ENCODE results near the gene TRIP4.

TRIP4 gene

DNA sequence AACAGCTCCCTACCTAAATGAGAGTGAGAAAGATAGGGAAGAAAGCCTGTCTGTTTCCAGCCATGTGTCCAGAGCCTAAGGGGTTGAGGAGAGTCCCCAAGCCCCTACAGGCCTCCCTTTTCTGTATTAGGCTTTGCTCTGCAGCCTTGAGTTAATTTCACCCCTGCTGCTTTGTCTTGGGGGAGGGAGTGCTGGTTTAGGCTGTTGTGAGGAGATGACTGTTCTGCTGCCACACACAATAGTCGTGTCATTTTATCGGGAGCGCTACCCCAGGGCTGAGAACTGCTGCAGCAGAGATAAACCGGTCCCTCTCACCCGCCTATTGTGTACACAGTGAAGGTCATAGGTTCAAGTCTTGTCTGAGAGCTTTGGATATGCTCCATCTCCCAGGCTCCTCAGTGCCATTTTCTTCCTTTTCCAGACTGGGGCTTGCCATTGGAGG, 74.1 kb downstream of the TRIP4 start:
- no peak for DNase-seq (ENCODE audit: extremely low read depth, low read depth)
- TF ChIP-seq, protein P1, sequence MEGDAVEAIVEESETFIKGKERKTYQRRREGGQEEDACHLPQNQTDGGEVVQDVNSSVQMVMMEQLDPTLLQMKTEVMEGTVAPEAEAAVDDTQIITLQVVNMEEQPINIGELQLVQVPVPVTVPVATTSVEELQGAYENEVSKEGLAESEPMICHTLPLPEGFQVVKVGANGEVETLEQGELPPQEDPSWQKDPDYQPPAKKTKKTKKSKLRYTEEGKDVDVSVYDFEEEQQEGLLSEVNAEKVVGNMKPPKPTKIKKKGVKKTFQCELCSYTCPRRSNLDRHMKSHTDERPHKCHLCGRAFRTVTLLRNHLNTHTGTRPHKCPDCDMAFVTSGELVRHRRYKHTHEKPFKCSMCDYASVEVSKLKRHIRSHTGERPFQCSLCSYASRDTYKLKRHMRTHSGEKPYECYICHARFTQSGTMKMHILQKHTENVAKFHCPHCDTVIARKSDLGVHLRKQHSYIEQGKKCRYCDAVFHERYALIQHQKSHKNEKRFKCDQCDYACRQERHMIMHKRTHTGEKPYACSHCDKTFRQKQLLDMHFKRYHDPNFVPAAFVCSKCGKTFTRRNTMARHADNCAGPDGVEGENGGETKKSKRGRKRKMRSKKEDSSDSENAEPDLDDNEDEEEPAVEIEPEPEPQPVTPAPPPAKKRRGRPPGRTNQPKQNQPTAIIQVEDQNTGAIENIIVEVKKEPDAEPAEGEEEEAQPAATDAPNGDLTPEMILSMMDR (IDR thresholded peaks at IDR 0.05; ENCODE audit: low read depth, low read length), result no peak

DNA sequence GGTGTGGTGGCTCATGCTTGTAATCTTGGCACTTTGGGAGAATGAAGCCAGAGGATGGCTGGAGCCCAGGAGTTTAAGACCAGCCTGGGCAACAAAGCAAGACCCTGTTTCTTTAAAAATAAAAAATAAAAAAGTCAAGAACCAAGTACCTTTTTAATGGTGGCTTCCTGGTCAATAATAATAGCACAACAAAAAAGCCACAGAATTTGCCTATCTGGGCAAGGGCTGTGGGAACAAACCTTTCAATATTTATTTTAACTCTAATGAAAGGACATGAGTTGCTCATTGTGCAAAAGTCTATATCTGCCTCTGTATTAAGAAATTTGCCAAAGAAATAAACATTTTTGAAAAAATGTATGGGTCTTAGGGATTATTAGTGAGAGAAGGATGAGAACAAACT, 74.9 kb downstream of the TRIP4 start:
- TF ChIP-seq, protein P1 (IDR thresholded peaks at IDR 0.05; ENCODE audit: low read depth, low read length), result no peak
- no peak for DNase-seq (ENCODE audit: extremely low read depth, low read depth)

DNA sequence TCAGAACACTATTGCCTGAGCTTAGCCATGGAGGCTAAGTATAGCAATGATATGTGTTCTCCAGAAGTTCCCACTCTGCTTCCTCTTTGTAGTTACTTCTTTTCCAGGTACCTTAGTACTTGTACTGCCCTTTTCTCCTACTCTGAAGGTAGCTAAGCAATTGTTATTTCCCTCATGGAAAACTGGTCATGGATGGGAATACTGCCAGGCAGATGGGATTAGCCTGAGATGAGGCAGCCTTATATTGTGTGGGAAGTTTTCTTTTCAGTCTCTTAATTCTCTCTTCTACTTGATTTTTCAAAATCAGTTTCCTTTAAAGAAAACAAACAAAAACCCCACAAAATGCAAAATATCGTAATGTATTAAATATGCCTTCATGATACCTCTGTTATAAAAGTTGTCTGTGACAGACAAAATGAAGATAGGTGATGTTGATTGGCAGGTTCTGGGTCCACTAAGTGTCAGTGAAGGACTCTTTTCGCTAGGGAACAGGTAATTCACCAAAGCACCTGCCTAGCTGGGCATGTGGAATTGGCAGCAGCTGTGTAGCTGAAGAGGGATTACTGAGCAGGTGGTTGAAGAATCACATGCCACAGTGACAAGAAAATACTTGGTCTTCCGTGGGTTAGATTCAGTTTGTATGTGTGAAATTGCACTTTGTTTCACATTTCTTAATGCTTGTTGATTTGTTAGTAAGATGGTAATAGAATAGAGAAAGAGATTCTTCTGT, 76.8 kb downstream of the TRIP4 start:
- TF ChIP-seq, protein P1 (IDR thresholded peaks at IDR 0.05; ENCODE audit: low read depth, low read length), result no peak
- no peak for DNase-seq (ENCODE audit: extremely low read depth, low read depth)

DNA sequence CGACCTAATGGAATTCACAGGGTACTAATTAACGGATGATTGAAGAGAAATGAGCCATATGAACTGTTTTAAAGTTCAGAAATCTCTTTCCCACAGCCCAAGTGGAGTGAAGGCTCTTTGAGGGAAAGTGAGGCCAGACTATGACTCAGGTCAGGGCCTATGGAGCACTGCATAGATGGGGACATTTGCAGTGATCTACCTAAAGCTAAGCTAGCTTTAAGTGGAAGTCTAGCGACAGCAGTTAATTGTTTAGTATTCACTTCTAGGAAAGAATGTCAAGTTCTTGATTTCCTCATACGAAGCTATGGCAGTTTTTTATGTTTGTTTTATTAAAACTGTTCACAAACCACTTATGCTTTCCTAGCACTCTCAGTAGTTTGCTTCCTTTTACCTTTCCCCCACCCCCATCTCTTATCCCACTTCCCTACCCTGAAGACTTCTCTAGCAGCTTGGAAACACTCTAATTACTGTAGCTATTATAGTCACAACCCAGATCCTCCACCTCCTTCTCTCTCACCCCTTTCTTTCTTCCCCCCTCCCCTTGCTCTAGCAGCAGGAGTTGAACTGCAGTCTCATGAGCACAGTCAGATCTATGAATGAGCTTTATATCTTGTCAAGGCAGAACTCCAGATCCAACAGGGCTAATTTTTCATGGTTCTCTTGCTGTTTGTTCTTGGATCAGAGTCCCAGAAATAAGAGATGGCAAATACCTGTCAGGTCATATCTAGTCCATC, 78.9 kb downstream of the TRIP4 start:
- TF ChIP-seq, protein P1 (IDR thresholded peaks at IDR 0.05; ENCODE audit: low read depth, low read length), result no peak
- no peak for DNase-seq (ENCODE audit: extremely low read depth, low read depth)

DNA sequence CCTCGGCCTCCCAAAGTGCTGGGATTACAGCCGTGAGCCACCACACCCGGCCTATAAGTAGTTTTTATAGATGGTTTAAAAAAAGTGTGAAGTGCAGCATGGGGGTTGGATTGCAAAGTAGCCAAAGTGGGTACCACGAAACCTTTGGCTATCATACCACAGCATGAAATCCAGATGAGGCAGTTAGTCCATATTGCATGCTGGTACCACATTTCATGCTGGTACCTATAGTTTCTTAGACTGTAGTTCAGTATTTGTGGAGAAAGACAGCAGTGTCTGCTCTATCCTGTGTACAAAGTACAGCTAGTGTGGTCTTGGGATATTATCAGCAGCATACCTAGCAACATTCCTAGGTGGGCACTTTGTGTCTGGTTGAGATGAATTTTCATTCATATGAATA, 84.5 kb downstream of the TRIP4 start:
- TF ChIP-seq, protein P1 (IDR thresholded peaks at IDR 0.05; ENCODE audit: low read depth, low read length), result no peak
- no peak for DNase-seq (ENCODE audit: extremely low read depth, low read depth)

DNA sequence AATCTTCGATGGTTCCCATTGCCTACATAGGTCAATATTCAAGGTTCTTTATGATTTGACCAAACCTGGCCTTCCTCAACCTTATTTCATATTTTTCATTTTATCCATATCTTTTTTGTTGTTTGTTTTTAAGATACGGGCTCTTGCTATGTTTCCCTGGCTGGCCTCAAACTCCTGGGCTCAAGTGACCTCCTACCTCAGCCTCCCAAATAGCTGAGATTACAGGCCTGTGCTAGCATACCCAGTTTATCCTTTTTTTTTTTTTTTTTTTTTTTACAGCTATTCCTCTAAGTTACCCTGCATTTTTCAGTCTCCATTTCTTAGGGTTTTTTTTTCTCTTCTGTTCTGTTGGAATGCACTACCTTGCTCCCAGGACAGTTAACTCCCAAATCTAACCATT, 87.2 kb downstream of the TRIP4 start:
- TF ChIP-seq, protein P1 (IDR thresholded peaks at IDR 0.05; ENCODE audit: low read depth, low read length), result no peak
- no peak for DNase-seq (ENCODE audit: extremely low read depth, low read depth)

DNA sequence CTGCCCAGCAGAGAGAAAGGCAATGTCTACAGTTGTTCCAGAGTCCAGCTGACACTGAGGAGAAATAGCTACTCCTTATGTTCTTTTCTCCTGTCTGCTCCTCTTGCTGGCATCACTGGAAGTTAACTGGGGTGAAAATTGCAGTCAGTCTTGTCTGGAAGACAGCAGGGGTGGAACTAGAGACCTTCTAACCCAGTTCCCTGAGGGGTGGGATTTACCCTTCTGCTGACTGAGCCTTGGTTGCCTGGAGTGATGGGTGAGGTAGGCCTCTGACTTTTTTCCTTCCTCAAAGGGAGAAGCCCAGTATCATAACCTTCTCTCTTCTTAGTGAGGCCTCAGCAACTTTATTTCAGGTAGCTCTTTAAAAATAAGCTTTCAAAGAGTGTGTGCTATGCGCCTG, 88.9 kb downstream of the TRIP4 start:
- TF ChIP-seq, protein P1 (IDR thresholded peaks at IDR 0.05; ENCODE audit: low read depth, low read length), result no peak
- DNase-seq (ENCODE audit: extremely low read depth, low read depth), result no peak
